ENCODE measurements around the gene IREB2. TPM values are rescaled to one million over a fixed set of nuclear protein-coding genes. Genes with fewer than 3 reads are reported as not detected.

The IREB2 gene
- polyA plus RNA-seq, 3 donors = 59.7 to 68.9 (median 64.6) TPM

DNA sequence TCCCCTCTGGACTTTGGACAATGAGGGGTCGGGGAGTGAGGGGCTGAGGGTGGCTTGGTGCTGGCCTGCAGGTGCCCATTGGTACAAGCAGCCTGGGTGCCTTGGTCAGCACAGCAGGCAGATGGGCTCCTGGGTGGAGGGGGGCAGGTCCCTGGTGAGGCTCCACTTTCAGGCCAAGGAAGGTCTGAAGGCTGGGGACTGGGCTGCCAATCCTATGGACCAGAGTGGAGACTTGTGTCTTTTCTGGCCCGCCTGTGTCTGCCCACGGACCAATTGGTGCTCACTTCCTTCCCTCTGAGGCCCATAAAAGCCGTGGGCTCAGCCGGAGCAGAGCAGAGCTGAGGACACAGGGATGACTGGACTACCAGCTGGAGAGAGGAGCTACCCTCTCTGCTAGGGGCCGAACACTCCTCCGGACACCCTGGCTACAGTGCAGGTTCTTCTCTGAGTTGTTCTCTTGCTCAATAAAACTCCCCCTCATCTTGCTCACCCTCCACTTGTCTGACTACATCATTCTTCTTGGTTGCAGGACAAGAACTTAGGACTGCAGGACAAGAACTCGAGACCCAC, 31.9 kb upstream of the IREB2 start:
- no peak for DNase-seq (ENCODE audit: low read depth in 3 of 3, low spot score in 2 of 3)

DNA sequence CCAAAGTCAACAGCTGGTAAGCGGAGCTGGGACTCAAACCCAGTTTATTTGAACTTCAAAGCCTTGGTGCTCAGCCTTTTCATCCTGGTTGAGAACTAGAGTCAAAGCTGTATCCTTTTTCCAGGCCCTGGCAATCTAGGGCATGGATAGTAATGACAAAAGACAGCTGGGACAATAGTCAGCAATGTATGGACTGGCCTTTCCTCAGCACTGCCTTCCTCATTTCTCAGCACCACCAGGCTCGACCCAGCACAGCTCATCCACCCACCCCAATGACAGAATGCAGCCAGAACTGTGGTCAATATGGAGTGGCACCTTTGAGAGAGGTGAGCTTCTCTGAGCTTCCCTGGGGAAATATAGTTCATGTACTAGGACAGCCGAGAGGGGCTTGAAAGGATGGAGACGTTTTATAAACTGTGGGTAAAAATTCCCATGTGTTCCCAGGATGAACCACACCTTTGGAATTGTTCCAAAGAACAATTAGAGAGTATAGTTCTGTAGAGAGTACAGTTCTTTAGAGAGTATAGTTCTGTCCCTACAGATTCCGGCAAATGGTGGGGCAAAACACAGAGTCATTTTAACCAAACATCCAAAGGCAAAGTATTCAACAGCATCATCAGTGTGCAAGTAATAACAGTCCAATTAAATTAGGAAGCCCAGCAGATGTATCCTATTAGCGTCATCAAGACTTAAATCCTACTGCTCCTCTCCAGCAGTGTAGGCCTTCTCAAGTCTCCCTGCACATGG, 30.2 kb upstream of the IREB2 start:
- no peak for DNase-seq (ENCODE audit: low read depth in 3 of 3, low spot score in 2 of 3)

DNA sequence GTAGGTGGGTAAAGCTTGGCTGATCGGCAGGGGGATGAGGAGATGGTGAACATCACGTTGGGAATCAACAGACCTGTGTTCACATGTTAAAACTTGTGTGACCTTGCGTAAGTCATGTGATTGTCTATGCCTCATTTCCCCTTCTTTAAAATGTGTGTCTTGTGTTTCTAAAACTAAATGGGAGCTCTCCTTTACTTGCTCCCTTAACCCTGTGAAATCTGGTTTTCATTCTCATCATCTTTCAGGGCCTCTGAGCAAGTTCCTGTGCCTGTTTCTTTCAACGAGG, 29.7 kb upstream of the IREB2 start:
- no peak for DNase-seq (ENCODE audit: low read depth in 3 of 3, low spot score in 2 of 3)

DNA sequence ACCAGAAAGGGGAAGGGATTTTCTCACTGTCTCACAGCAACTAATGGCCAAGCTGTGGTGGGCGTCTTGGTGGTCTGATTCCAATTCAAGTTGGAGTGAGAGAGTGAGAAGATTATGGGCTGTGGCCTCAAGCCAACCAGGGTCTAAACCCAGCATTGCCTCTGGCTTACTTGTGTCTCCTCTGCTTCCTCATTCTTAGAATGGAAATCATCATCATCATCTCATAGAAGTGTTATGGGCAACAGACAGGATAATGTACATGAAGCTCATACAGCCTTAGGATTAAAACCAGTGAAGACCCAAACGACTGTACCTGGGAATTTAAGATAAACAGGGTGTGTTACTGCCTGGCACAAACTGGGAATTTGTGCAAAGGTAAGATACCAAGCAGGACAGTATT, 29.1 kb upstream of the IREB2 start:
- no peak for DNase-seq (ENCODE audit: low read depth in 3 of 3, low spot score in 2 of 3)

DNA sequence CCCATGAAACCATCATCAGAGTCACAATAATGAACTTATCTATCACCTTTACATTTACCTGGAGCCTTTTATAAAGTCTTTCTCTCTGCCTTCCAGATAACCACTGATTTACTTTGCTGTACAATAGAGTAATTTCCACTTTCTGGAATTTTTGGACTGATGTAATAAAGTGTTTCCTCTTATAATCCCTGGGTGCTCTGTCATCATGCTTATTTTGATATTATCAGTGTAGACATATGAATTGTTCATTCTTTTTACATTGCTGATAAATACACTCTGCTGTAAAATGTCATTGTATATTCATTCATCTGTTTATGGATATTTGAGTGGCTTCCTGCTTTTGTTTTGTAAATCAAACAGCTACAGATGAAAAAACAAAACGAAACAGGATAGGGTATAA, 27.0 kb upstream of the IREB2 start:
- DNase-seq (ENCODE audit: low read depth in 3 of 3, low spot score in 2 of 3) = no peak

DNA sequence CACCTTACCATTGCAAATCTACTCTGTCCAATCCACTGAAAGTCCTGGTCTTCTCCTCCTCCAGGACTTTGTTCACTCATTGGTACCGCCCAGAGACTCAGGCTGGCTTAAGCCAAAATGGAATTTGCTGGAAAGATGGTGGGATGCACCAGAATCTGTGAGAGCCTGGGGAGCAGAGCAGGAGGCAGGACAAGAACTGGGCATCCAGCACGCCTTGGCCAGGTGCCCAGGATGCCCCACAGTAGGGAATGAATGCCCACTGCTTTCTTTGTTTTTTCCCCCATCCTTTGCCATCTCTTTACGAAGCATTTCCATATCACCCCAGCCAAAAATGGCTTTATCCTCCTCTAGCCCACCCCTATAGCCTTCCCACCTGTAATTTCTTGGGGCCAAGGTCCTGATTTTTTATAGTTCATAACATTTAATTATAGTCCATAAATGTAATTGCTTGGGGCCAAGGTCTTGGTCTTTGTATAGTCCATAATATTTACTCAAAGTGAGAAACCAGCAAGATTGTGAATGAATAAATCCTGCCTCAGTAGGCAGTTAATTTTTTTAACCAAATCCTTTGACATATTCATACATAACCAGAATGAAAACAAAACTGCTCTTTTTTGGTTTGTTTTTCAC, 23.3 kb upstream of the IREB2 start:
- no peak for DNase-seq (ENCODE audit: low read depth in 3 of 3, low spot score in 2 of 3)

DNA sequence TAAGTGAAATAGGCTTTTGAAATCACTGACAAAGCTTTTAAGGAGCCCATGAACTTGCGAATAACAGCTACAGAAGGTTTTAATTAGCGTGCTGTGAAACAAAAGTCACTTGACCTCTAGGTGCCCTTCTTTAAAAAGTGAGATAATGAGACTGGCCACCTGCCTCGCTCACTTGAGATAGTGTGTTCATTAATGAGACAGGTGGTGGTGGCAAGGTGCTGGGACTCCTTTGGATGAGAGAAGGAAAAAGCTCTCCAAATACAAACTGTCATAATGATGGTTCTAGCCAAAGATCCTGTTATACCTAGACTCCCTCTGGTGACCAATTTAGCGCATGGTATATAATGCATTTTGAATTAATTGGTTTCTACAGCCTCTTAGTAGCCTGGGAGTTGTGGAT, 22.7 kb upstream of the IREB2 start:
- no peak for DNase-seq (ENCODE audit: low read depth in 3 of 3, low spot score in 2 of 3)

DNA sequence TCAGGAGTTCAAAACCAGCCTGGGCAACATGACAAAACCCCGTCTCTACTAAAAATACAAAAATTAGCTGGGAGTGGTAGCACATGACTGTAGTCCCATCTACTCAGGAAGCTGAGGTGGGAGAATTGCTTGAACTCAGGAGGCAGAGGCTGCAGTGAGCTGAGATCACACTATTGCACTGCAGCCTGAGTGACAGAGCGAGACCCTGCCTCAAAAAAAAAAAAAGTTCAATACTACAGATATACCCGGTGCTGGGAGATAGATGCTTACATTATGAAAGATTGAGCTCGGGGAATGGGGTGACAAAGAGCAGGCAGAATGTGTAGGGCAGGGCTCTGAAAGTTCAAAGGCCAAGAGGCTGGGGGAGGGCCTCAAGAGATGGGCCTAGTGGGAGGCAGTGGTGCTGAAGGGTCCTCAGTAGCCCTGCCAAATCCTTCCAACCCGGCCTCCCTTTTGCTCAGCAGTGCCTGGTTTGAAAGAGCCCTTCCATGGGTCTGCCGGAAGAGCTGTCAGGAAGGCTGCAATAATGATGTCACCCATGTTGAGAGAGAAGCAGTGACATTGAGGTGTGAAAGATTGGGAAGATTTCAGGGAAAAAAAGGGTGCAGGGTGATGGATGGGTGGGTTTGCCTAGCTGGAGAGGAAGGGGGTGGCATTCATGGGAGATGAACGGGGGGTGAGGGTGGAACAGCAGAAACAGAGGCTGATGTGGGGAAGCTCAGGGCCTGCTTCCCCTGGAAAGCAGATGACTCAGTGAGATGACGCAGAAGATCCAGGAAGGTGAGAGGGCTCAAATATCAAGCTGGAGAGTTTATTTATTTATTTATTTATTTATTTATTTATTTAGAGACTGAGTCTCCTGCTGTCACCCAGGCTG, 20.0 kb upstream of the IREB2 start:
- no peak for DNase-seq (ENCODE audit: low read depth in 3 of 3, low spot score in 2 of 3)

DNA sequence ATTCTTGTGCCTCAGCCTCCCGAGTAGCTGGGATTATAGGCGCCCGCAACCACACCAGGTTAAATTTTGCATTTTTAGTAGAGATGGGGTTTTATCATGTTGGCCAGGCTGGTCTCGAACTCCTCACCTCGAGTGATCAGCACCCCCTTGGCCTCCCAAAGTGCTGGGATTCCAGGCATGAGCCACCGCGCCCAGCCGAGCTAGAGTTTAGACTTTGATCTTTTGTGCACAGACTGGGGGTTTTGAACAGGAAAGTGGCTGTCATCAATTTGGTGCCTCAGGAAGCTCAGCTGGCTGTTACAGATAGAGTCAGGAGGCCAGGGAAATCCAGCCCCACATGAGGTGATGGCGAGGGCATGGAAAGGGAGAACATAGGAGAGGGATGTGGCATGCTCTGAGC, 19.3 kb upstream of the IREB2 start:
- DNase-seq (ENCODE audit: low read depth in 3 of 3, low spot score in 2 of 3) = no peak

DNA sequence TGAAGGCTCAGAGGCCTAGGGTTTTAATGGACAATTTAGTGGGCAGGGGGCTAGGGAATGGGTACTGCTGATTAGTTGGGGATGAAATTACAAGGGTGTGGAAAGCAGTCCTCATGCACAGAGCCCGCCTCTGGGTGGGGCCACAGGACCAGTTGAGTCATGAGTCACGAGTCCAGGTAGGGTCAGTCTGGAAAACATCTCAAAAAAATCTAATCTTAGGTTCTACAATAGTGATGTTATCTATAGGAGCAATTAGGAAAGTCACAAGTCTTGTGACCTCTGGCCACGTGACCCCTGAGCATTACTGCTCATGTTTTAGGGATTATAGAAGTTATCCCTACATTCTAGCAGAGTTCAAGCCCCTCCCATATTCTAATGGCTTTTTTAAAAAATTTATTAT, 18.6 kb upstream of the IREB2 start:
- DNase-seq (ENCODE audit: low read depth in 3 of 3, low spot score in 2 of 3) = no peak

DNA sequence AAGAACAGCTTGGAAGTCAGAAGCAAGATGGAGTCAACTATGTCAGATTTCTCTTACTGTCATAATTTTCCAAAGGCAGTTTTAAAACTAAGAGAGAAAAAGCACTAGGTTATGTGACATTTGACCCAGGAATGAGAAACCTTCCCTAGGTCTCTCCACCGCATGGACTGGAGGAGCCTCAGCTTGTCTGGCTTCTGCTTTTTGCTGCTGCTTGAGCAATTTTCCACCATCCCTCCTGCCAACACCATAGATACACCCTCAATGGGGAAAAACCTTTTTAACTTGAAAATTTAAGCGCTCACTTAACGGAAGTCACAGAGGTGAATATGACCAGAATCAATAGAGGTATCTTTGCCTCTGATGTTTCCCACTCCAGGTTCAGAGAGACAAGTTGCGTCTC, 17.8 kb upstream of the IREB2 start:
- no peak for DNase-seq (ENCODE audit: low read depth in 3 of 3, low spot score in 2 of 3)

DNA sequence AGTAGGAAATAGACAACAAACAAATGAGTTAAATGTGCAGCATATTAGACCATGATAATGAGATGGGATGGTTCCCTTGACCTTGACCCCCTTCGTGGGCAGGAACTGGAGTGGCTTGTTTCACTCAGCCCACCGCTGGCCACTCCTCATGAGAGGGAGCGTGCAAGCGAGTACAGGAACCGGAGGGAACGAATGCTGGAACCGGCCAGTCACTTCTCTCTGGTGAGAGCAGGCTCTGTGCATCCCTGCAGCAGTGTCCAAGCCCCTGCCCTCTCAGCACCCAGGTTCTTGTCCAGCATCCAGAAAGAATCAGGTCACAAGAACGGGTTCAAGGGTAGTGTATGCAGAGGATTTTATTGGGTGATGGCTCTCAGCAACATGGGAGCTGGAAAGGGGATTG, 17.2 kb upstream of the IREB2 start:
- DNase-seq (ENCODE audit: low read depth in 3 of 3, low spot score in 2 of 3) = no peak

DNA sequence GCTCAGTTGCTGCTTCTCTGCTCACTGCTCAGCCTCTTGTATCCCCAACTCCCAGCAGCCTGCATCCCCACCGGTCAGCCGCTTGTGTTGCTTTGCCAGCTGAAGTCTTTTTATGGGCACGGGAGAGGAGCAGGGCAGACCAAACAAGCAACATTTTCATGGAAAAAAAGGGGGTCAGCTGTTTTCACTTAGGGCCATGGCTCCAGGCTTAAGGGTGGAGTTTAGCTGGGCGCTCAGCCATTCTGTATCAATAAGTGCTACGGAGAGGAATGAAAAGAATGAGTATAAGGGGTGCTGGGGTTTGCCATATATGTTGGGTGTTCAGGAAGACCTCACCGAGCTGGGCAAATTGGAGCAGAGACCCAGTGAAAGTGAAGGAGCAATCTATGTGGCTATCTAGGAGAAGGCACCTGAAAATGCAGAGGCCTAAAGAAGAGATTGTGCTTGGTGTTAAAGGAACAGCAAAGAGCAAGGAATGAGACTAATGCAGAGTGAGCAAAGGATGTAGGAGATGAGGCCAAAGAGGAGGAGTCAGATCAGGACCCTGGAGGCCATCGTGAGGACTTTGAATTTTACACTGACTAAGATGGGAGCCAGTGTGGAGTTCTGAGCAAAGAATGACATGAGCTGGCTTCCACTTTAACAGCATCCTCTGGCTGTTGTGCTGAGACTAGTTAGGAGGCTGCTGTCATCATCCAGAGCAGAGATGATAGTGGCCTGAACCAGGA, 16.6 kb upstream of the IREB2 start:
- no peak for DNase-seq (ENCODE audit: low read depth in 3 of 3, low spot score in 2 of 3)

DNA sequence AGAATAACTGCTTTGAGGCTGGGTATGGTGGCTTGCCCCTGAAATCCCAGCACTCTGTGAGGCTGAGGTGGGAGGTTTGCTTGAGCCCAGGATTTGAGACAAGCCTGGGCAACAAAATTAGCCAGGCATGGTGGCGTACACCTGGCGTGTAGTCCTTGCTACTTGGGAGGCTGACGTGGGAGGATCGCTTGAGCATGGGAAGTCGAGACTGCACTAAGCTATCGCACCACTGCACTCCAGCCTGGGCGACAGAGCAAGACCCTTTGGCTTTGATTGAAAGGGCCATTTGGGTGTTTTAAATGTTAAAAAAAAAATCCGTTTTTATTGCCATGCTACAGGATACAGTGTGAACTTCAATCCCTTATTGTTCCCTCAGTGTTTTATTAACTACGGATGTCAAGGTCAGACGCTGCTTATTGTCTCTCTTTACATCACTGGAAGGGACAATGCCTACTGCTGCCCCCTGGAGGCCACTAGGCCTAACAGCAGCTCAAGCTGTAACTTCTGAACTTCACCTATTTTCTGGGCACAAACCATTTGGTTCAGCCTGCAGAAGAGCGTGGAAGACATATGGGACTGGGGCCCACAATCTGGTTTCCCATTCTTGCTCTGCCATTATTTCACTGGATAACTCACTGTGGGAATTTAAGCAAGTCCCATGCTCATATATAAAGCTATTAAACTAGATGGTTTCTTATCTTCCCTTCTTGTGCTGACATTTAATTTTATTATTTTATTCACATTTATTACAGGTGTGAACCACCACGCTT, 15.3 kb upstream of the IREB2 start:
- DNase-seq (ENCODE audit: low read depth in 3 of 3, low spot score in 2 of 3) = peak in 2 of 3 donors; percentile 41 to 48

DNA sequence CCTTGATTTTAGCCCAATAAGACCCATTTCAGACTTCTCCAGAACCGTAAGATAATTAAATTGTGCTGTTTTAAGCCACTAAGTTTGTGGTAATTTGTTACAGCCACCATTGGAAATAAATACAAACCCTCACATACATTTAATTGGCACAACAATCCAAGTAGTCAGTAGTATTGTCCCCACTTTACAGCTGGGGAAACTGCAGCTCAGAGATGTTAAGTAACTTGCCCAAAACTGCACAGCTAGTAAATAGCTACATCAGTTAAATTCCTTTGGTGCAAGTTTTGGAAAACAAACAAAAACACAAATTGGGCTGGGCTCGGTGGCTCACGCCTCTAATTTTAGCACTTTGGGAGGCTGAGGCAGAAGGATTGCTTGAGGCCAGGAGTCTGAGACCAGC, 13.3 kb upstream of the IREB2 start:
- DNase-seq (ENCODE audit: low read depth in 3 of 3, low spot score in 2 of 3) = no peak

DNA sequence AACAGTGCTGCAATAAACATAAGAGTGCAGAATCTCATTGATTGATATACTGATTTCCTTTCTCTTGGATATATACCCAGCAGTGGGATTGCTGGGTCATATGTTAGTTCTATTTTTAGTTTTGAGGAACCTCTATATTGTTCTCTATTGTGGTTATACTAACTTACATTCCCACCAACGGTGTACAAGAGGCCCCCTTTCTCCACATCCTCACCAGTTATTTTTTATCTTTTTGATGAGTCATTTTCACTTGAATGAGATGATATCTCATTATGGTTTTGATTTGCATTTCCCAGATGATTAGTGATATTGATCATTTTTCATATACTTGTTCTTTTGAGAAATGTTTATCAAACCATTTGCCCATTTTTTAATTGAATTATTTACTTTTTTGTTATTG, 12.4 kb upstream of the IREB2 start:
- DNase-seq (ENCODE audit: low read depth in 3 of 3, low spot score in 2 of 3) = no peak

DNA sequence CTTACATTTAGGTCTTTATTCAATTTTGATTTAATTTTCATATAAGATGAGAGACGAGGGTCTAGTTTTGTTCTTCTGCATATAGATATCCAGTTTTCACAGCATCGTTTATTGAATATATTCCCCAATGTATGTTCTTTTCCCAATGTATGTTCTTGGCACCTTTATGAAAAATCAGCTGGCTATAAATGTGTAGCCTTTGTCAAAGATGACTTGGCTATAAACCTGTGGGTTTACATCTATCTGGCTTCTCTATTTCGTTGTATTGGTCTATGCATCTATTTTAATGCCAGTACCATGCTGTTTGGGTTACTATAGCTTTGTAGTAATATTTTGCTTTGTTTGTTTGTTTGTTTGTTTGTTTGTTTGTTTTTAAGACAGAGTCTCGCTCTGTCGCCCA, 11.7 kb upstream of the IREB2 start:
- DNase-seq (ENCODE audit: low read depth in 3 of 3, low spot score in 2 of 3) = no peak

DNA sequence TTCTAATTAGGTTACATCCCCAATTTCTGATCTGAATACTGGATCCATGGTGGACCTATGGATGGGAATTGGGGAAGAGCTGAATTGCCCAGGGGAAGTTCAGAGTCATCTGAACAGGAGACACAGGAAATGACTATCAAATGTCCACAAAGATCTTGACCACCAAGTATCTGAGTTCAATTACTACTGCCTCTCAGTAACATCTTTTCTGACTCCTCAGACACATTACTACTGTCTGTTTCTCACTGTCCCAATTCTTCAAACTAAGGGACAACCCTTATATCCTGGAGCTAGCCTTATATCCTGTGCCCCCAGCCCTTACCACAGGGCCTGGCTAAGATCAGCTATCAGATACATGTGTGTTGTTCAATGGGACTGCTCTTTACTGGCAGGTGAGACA, 10.1 kb upstream of the IREB2 start:
- no peak for DNase-seq (ENCODE audit: low read depth in 3 of 3, low spot score in 2 of 3)

DNA sequence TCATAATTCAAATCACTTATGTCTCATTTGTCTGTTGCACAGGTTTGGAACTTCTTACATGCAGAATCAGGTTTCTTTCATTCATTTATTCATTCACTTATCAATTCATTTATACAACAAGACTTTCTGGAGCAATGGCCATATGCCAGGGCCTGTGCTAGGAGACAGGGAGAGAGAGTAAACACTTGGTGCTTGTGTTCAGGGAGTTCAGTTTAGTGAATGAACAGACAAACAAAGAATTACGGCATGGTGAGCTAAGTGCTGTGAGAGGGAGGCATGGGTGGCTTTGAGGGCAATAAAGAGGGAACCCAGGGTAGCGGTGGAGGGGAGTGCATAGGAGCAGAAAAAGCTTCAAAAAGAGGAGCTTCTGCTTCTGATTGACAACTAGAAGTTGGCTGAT, 8.5 kb upstream of the IREB2 start:
- DNase-seq (ENCODE audit: low read depth in 3 of 3, low spot score in 2 of 3) = no peak

DNA sequence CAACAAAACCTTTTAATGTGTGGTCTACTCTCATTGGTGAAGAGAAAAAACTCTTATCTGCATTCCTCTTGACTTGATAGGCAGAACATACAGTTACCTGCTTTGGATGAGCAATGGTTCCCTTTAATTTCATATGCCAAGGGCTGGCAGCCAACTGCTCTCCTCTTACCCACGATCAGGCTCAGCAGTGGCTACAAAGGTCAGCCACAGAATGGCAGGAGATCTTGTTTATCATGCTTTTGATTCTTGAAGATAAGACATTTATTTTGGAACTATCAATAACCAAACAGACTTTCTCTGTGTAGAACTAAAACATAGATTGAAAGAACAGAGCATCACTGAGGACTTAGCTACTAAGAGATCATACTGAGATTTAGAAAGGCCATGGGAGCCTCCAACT, 6.1 kb upstream of the IREB2 start:
- no peak for DNase-seq (ENCODE audit: low read depth in 3 of 3, low spot score in 2 of 3)
